K562 (cell line): ENCODE measurements around the gene SLTM. TPM values are rescaled to one million over a fixed set of nuclear protein-coding genes. Genes with fewer than 3 reads are reported as not detected.

Experiments used
- ATAC-seq: fragments of 200-7000 bp; cut with Tn5 transposase; 3 replicates; pipeline ENCODE4 v1.9.1; 2020; ENCODE audit warnings: moderate library complexity
- BruUV-seq: library from RNA; stranded (reverse); fragments of 400-500 nt; replicated peaks from 2 replicates; lab custom pipeline; 2021; lab: Mats Ljungman, UMichigan
- CTCF ChIA-PET: fragments of 300-600 bp; formaldehyde crosslinking; extraction: SDS; loops from one replicate; lab custom pipeline; 2021; ENCODE audit warnings: low intra/inter-chr PET ratio; lab: Yijun Ruan, JAX
- POLR2A ChIA-PET: fragments of 300-600, 350-650 bp; sonication (Branson Sonifier 250); formaldehyde crosslinking; extraction: SDS; loops from one replicate; lab custom pipeline; 2021; ENCODE audit warnings: antibody characterized with exemption, inconsistent platforms; lab: Yijun Ruan, JAX
- DNase-seq, 4 experiments: peaks; one replicate each; pipeline versions ENCODE4 v3.0.0 to v3.0.0-alpha.2; 2011 to 2018; ENCODE audit warnings: low spot score in 3 of 4, mixed read lengths in 3 of 4; ENCODE audit errors: extremely low read depth in 1 of 4
- FAIRE-seq: peaks from 2 replicates; lab custom pipeline; 2011; peaks lifted over from hg19 to GRCh38; lab: Jason Lieb, UNC
- H2AFZ ChIP-seq: 2 replicates; pipeline ENCODE4 v1.6.0; 2011; ENCODE audit warnings: low read depth, low read length, control low read depth, inconsistent platforms
- H3K27ac ChIP-seq: fragments of 200-600 bp; 3 replicates; pipeline ENCODE4 v1.8.0; 2011; ENCODE audit warnings: low read depth, mild to moderate bottlenecking, control low read depth, inconsistent platforms, low read length, moderate library complexity, mixed read lengths; ENCODE audit errors: extremely low read depth
- H3K27me3 ChIP-seq, 2 experiments: fragments of 300-600 bp in 1 of 2; 2 replicates in 1 of 2; 3 replicates in 1 of 2; pipeline versions ENCODE4 v1.6.0 to v1.8.0; 2011; ENCODE audit warnings: inconsistent platforms in 2 of 2, low read length in 2 of 2, mild to moderate bottlenecking in 1 of 2, mixed read lengths in 1 of 2, moderate library complexity in 1 of 2; ENCODE audit not compliant: control insufficient read depth in 2 of 2, insufficient read depth in 2 of 2
- H3K36me3 ChIP-seq: fragments of 300-600 bp; 3 replicates; pipeline ENCODE4 v1.8.0; 2011; ENCODE audit warnings: mild to moderate bottlenecking, low read length, inconsistent platforms; ENCODE audit not compliant: control insufficient read depth, insufficient read depth
- H3K4me1 ChIP-seq, 2 experiments: fragments of 200-600 bp in 1 of 2; replicated peaks in 1 of 2; 2 replicates in 1 of 2; 3 replicates in 1 of 2; pipeline versions ENCODE4 v1.5.1 to v1.8.0; 2011; ENCODE audit warnings: inconsistent platforms in 2 of 2, low read length in 2 of 2, mild to moderate bottlenecking in 1 of 2, mixed read lengths in 1 of 2, moderate library complexity in 1 of 2; ENCODE audit not compliant: control insufficient read depth in 2 of 2, insufficient read depth in 2 of 2
- H3K4me2 ChIP-seq: 2 replicates; pipeline ENCODE4 v1.6.1; 2011; ENCODE audit warnings: low read length, control low read depth, inconsistent platforms, mixed read lengths; ENCODE audit not compliant: insufficient read depth
- H3K4me3 ChIP-seq: fragments of 200-600 bp; sonication (generic), shearing (Covaris generic); 2 replicates; pipeline ENCODE4 v1.5.1; 2016; ENCODE audit warnings: control low read depth, inconsistent platforms
- H3K79me2 ChIP-seq: fragments of 200-600 bp; 3 replicates; pipeline ENCODE4 v1.8.0; 2011; ENCODE audit warnings: low read length, inconsistent platforms; ENCODE audit not compliant: control insufficient read depth, insufficient read depth
- H3K9ac ChIP-seq, 2 experiments: 2 replicates each; pipeline versions ENCODE4 v1.6.0 to v1.6.1; 2011; ENCODE audit warnings: low read depth in 2 of 2, low read length in 2 of 2, control low read depth in 1 of 2, inconsistent platforms in 1 of 2, mild to moderate bottlenecking in 1 of 2, mixed read lengths in 1 of 2; ENCODE audit not compliant: insufficient read depth in 1 of 2
- H3K9me1 ChIP-seq: one replicate; pipeline ENCODE4 v1.6.0; 2011; ENCODE audit warnings: inconsistent platforms, mild to moderate bottlenecking, low read length, moderate library complexity; ENCODE audit not compliant: control insufficient read depth, insufficient read depth
- H3K9me3 ChIP-seq: replicated peaks from 2 replicates; pipeline ENCODE4 v1.5.1; 2011; ENCODE audit warnings: low read depth, low read length, inconsistent platforms; ENCODE audit not compliant: control insufficient read depth, insufficient read depth
- H4K20me1 ChIP-seq: replicated peaks from 2 replicates; pipeline ENCODE4 v1.6.1; 2011; ENCODE audit warnings: low read length, inconsistent platforms, mixed read lengths; ENCODE audit not compliant: control insufficient read depth, insufficient read depth
- ELF1 ChIP-seq: fragments of 200-800 bp; sonication (Bioruptor generic); IDR thresholded peaks from 2 replicates; pipeline ENCODE4 v1.6.1; 2016; ENCODE audit warnings: missing genetic modification characterization, missing compliant biosample characterization
- GTF2A2 ChIP-seq: IDR thresholded peaks from 2 replicates; pipeline ENCODE4 v1.6.1; 2016; ENCODE audit warnings: mild to moderate bottlenecking, missing genetic modification characterization, missing compliant biosample characterization
- KDM4B ChIP-seq, 2 experiments: fragments of 450-650 bp in 1 of 2; sonication (generic) in 1 of 2; IDR thresholded peaks; 2 replicates each; pipeline ENCODE4 v1.6.1; 2016 to 2017; ENCODE audit warnings: borderline replicate concordance in 2 of 2, antibody characterized with exemption in 1 of 2, low read depth in 1 of 2, mild to moderate bottlenecking in 1 of 2
- MTA1 ChIP-seq: fragments of 450-650 bp; IDR thresholded peaks from 2 replicates; pipeline ENCODE4 v1.6.1; 2017; ENCODE audit warnings: borderline replicate concordance
- NCOA1 ChIP-seq: fragments of 450-650 bp; IDR thresholded peaks from 2 replicates; pipeline ENCODE4 v1.6.1; 2016; ENCODE audit warnings: low read depth
- PRMT5 ChIP-seq: sonication (generic); formaldehyde crosslinking; IDR thresholded peaks from 2 replicates; pipeline ENCODE4 v1.5.0; 2020; ENCODE audit warnings: missing genetic modification reagents
- SAFB ChIP-seq: fragments of 200-400 bp; formaldehyde crosslinking; IDR thresholded peaks from 2 replicates; pipeline ENCODE4 v1.6.1; 2017; ENCODE audit warnings: low read depth, low read length, borderline replicate concordance
- SIRT6 ChIP-seq: IDR thresholded peaks from one replicate; pipeline ENCODE4 v1.6.1; 2012; ENCODE audit warnings: low read depth, mild to moderate bottlenecking, control low read depth, inconsistent platforms, low read length, moderate library complexity
- ZNF140 ChIP-seq: fragments of 250-450 bp; sonication (Bioruptor Pico); IDR thresholded peaks from 2 replicates; pipeline ENCODE4 v1.8.0; 2021; ENCODE audit warnings: moderate library complexity, mild to moderate bottlenecking, inconsistent platforms
- ZNF518B ChIP-seq: fragments of 250-450 bp; sonication (Bioruptor Pico); IDR thresholded peaks from 2 replicates; pipeline ENCODE4 v1.5.0; 2021; ENCODE audit warnings: mild to moderate bottlenecking, moderate library complexity
- ZNF561 ChIP-seq: fragments of 450-650 bp; formaldehyde crosslinking; conservative IDR thresholded peaks from 2 replicates; pipeline ENCODE4 v1.4.0; 2020; ENCODE audit warnings: mild to moderate bottlenecking, moderate library complexity
- ZNF584 ChIP-seq: fragments of 200-800 bp; sonication (Bioruptor generic); IDR thresholded peaks from 2 replicates; pipeline ENCODE4 v1.6.1; 2016; ENCODE audit warnings: low read depth, mild to moderate bottlenecking, missing genetic modification characterization, missing compliant biosample characterization
- WGBS: fragments of 100-300 bp; shearing (Covaris generic); methylation state at CpG from one replicate; pipeline ENCODE4 v1.1.6; 2016; ENCODE audit warnings: low coverage, mixed read lengths; ENCODE audit not compliant: insufficient coverage; ENCODE audit errors: missing lambda C conversion rate; 5-methylcytosine and 5-hydroxymethylcytosine counted together
- in situ Hi-C: fragments of 300-500 bp; cut with MboI; formaldehyde crosslinking; loops from 4 replicates; pipeline ENCODE4 v1.15.0; 2018; ENCODE audit warnings: inconsistent platforms, mixed read lengths
- intact Hi-C: fragments of 100-400 bp; cut with micrococcal nuclease; formaldehyde crosslinking; loops from 2 replicates; pipeline ENCODE4 v1.14.2; 2022
- polyA plus RNA-seq, 8 experiments: library from polyadenylated mRNA; depleted of rRNA in 4 of 8; stranded (reverse) in 5 of 8; unstranded in 3 of 8; fragments of >200 nt; fragmentation: Nextera tagmentation in 2 of 8; fragmentation: Illumina TruSeq in 1 of 8; extraction: Ambion mirVana in 2 of 8; extraction: Trizol in 1 of 8; gene quantifications; 2 replicates each; pipeline versions ENCODE4 v1.2.1 to v1.2.3, GENCODE V29; 2011 to 2014; ENCODE audit warnings: inconsistent platforms in 1 of 8, missing spikeins in 1 of 8
- total RNA-seq, 7 experiments: library from RNA; depleted of rRNA in 6 of 7; stranded (reverse); fragments of >200 nt in 6 of 7; fragmentation: Illumina TruSeq in 2 of 7; extraction: Trizol in 2 of 7; gene quantifications; 2 replicates each; pipeline versions ENCODE4 v1.2.1 to v1.2.3, GENCODE V29; 2011 to 2021; ENCODE audit warnings: low replicate concordance in 1 of 7
- TF ChIP-seq, protein P1 (sequence below): fragments of 450-650 bp; formaldehyde crosslinking; IDR thresholded peaks from 2 replicates; pipeline ENCODE4 v1.4.0; 2020; ENCODE audit warnings: mild to moderate bottlenecking, moderate library complexity
- TF ChIP-seq, protein P2 (sequence below): fragments of 450-650 bp; IDR thresholded peaks from 2 replicates; pipeline ENCODE4 v1.6.1; 2017; ENCODE audit warnings: antibody characterized with exemption
- TF ChIP-seq, protein P3 (sequence below): fragments of 250-450 bp; sonication (Bioruptor Pico); IDR thresholded peaks from 2 replicates; pipeline ENCODE4 v1.9.0; 2021; ENCODE audit warnings: mild to moderate bottlenecking

Gene SLTM
- total and polyA plus RNA-seq, 9 of the 15 experiments (the other 6 are each of a cell fraction or from before 2014, with no cell fraction given) = 39.5 to 163 (median 102) TPM

- TF ChIP-seq, protein P1, sequence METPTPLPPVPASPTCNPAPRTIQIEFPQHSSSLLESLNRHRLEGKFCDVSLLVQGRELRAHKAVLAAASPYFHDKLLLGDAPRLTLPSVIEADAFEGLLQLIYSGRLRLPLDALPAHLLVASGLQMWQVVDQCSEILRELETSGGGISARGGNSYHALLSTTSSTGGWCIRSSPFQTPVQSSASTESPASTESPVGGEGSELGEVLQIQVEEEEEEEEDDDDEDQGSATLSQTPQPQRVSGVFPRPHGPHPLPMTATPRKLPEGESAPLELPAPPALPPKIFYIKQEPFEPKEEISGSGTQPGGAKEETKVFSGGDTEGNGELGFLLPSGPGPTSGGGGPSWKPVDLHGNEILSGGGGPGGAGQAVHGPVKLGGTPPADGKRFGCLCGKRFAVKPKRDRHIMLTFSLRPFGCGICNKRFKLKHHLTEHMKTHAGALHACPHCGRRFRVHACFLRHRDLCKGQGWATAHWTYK (CRISPR knock-in tag) = no peak
- TF ChIP-seq SAFB (no peak), PRMT5 (CRISPR knock-in tag) (no peak), ZNF584 (CRISPR knock-in tag) (no peak), KDM4B (IDR thresholded peaks at IDR 0.05; ENCODE audit: borderline replicate concordance in 2 of 2, low read depth in 1 of 2) (no peak), SIRT6 (no peak)
These were observed 65.6 kb downstream of the SLTM start (continued) for GRCh38 chr15:58867926-58868325.

- H3K9me3 ChIP-seq = no peaks in the 10 kb centered on the region
- DNase-seq (no peak), FAIRE-seq (no peak), ATAC-seq (no peak)
- peaks cover 0 to 20% of the 10 kb centered on the region in 2 experiments; a peak in 2 of 5 replicates for H3K4me1 ChIP-seq
- ChIA-PET CTCF (no interaction called here), POLR2A (interaction anchor here (0.6 to 0.9 kb wide), 4 partner anchors 12 to 24 kb away, joined by 3 to 4 read pairs (median 3); no protein-coding TSS in a partner anchor)
- no peak overlapping the region; a peak in 1 of 4 replicates for H3K9ac ChIP-seq
- intact Hi-C loops = no loop called here
- 95% methylated on average over 15 of the region's 15 CpGs for whole genome bisulfite sequencing
- no TSS peak for BruUV-seq
- H3K79me2 ChIP-seq = no peaks in the 10 kb centered on the region
- H3K4me2 ChIP-seq = no peak overlapping the region
- no peak overlapping the region for H3K4me3 ChIP-seq
- no peaks in the 10 kb centered on the region for H4K20me1 ChIP-seq
- in situ Hi-C loops = no loop called here
- no peaks in the 10 kb centered on the region for H3K9me1 ChIP-seq
- no peak overlapping the region for H2AFZ ChIP-seq
- no peak overlapping the region for H3K27ac ChIP-seq
- H3K27me3 ChIP-seq = no peaks in the 10 kb centered on the region
- H3K36me3 ChIP-seq = no peaks in the 10 kb centered on the region
- no peak for TF ChIP-seq GTF2A2 (tag)
- no peak for TF ChIP-seq MTA1
- TF ChIP-seq, protein P2, sequence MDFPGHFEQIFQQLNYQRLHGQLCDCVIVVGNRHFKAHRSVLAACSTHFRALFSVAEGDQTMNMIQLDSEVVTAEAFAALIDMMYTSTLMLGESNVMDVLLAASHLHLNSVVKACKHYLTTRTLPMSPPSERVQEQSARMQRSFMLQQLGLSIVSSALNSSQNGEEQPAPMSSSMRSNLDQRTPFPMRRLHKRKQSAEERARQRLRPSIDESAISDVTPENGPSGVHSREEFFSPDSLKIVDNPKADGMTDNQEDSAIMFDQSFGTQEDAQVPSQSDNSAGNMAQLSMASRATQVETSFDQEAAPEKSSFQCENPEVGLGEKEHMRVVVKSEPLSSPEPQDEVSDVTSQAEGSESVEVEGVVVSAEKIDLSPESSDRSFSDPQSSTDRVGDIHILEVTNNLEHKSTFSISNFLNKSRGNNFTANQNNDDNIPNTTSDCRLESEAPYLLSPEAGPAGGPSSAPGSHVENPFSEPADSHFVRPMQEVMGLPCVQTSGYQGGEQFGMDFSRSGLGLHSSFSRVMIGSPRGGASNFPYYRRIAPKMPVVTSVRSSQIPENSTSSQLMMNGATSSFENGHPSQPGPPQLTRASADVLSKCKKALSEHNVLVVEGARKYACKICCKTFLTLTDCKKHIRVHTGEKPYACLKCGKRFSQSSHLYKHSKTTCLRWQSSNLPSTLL = no peak
- TF ChIP-seq, protein P3, sequence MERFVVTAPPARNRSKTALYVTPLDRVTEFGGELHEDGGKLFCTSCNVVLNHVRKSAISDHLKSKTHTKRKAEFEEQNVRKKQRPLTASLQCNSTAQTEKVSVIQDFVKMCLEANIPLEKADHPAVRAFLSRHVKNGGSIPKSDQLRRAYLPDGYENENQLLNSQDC (CRISPR knock-in tag) = no peak
- TF ChIP-seq ELF1 = no peak
- TF ChIP-seq ZNF140 = no peak
- no peak for TF ChIP-seq ZNF561 (CRISPR knock-in tag)
- TF ChIP-seq NCOA1 = no peak
- no peak for TF ChIP-seq ZNF518B (CRISPR knock-in tag)
These were observed 68.0 kb downstream of the SLTM start for GRCh38 chr15:58865425-58865880.
